Liver (tissue), 3 donors: Measurements from ENCODE around the gene ACD.

ENCODE experiments used
- CTCF ChIP-seq: fragments of 150-350 bp; IDR thresholded peaks from 2 replicates; pipeline ENCODE4 v1.5.1; 2017; ENCODE audit warnings: improper control_type of control experiment, low read depth, low read length; ENCODE audit not compliant: missing input control
- EGR1 ChIP-seq, 2 donors: IDR thresholded peaks; 2 replicates each; pipeline ENCODE4 v1.6.1; 2016 to 2018; ENCODE audit warnings: antibody characterized with exemption in 2 of 2, low read depth in 2 of 2
- FOXA1 ChIP-seq: IDR thresholded peaks from 2 replicates; pipeline ENCODE4 v1.6.1; 2016; ENCODE audit warnings: antibody characterized with exemption
- REST ChIP-seq: IDR thresholded peaks from 2 replicates; pipeline ENCODE4 v1.6.1; 2016; ENCODE audit warnings: antibody characterized with exemption, mild to moderate bottlenecking
- TAF1 ChIP-seq: conservative IDR thresholded peaks from 2 replicates; pipeline ENCODE4 v1.6.1; 2016; ENCODE audit warnings: antibody characterized with exemption, mild to moderate bottlenecking
- YY1 ChIP-seq: IDR thresholded peaks from 2 replicates; pipeline ENCODE4 v1.6.1; 2016; ENCODE audit warnings: antibody characterized with exemption, mild to moderate bottlenecking
- TF ChIP-seq, protein P1 (sequence below): IDR thresholded peaks from 2 replicates; pipeline ENCODE4 v1.6.1; 2016; ENCODE audit warnings: antibody characterized with exemption
- TF ChIP-seq, protein P2 (sequence below): IDR thresholded peaks from 2 replicates; pipeline ENCODE4 v1.6.1; 2016; ENCODE audit warnings: antibody characterized with exemption
- donor health status: healthy.
- donor health status: healthy.

DNA sequence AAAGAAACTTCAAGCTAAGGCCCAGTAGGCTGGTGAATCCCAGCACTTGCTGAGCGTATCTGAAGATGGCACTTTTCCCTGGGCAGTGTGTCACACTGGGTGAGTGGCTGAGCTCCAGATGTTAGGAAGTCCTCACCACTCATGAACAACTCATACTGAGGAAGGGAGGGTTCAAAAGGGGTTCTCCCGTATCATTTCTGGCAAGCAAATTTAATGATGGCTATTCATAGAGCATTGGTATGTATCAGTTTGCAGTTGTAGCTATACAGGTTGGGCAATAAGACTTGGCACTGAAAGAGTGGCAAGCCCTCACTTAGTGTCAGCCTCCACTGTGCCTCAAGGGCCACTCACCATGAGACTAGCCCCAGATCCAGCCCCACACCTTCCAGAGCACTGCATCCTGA lies 48.3 kb upstream of the ACD start:
- no peak for TF ChIP-seq FOXA1
- TF ChIP-seq CTCF = no peak
- TF ChIP-seq, protein P1, sequence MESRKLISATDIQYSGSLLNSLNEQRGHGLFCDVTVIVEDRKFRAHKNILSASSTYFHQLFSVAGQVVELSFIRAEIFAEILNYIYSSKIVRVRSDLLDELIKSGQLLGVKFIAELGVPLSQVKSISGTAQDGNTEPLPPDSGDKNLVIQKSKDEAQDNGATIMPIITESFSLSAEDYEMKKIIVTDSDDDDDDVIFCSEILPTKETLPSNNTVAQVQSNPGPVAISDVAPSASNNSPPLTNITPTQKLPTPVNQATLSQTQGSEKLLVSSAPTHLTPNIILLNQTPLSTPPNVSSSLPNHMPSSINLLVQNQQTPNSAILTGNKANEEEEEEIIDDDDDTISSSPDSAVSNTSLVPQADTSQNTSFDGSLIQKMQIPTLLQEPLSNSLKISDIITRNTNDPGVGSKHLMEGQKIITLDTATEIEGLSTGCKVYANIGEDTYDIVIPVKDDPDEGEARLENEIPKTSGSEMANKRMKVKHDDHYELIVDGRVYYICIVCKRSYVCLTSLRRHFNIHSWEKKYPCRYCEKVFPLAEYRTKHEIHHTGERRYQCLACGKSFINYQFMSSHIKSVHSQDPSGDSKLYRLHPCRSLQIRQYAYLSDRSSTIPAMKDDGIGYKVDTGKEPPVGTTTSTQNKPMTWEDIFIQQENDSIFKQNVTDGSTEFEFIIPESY = no peak
- TF ChIP-seq, protein P2, sequence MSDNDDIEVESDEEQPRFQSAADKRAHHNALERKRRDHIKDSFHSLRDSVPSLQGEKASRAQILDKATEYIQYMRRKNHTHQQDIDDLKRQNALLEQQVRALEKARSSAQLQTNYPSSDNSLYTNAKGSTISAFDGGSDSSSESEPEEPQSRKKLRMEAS = no peak
- TF ChIP-seq TAF1 = no peak
- TF ChIP-seq YY1 = no peak
- TF ChIP-seq REST = no peak
- TF ChIP-seq EGR1 (IDR thresholded peaks at IDR 0.05; ENCODE audit: low read depth in 2 of 2) = no peak
